BLaER1 treated with 17β-estradiol and CSF1 and Interleukin-3, amounts not matched to agents 10 nM and 100 nM (cell line): ENCODE measurements around the gene MRGPRE.

Experiments used
- H3K27ac ChIP-seq, 11 experiments: shearing (Covaris generic); formaldehyde crosslinking; 2 replicates each; pipeline ENCODE4 v1.8.1; 2022
- H3K27me3 ChIP-seq, 11 experiments: shearing (Covaris generic); formaldehyde crosslinking; 2 replicates each; pipeline ENCODE4 v1.8.1; 2022
- H3K36me3 ChIP-seq, 11 experiments: shearing (Covaris generic); formaldehyde crosslinking; 2 replicates each; pipeline ENCODE4 v1.8.1; 2022
- H3K4me1 ChIP-seq, 10 experiments: shearing (Covaris generic); formaldehyde crosslinking; 2 replicates each; pipeline ENCODE4 v1.8.1; 2022
- H3K4me2 ChIP-seq, 11 experiments: shearing (Covaris generic); formaldehyde crosslinking; 2 replicates each; pipeline ENCODE4 v1.8.1; 2022
- H3K4me3 ChIP-seq, 10 experiments: shearing (Covaris generic); formaldehyde crosslinking; 2 replicates each; pipeline ENCODE4 v1.8.1; 2022
- H3K9ac ChIP-seq, 11 experiments: shearing (Covaris generic); formaldehyde crosslinking; 2 replicates each; pipeline ENCODE4 v1.8.1; 2022
- H3K9me3 ChIP-seq, 11 experiments: shearing (Covaris generic); formaldehyde crosslinking; replicated peaks in 1 of 11; 2 replicates each; pipeline ENCODE4 v1.8.1; 2022
- H4K20me1 ChIP-seq, 11 experiments: shearing (Covaris generic); formaldehyde crosslinking; 2 replicates each; pipeline ENCODE4 v1.8.1; 2022
- Cebpa-rat ChIP-seq, 11 experiments: shearing (Covaris generic); IDR thresholded peaks; 2 replicates each; pipeline ENCODE4 v1.8.1; 2022

MRGPRE gene

GRCh38 chr11:3218483-3219280 is 13.5 kb downstream of the MRGPRE start, which contains the start of gene MRGPRG:
MRGPRG (minus strand) TSS chr11:3218813; CDS start chr11:3218813, 0 bp downstream.
- TF ChIP-seq Cebpa-rat (IDR thresholded peaks at IDR 0.05) = no peak
- H3K9me3 ChIP-seq = no peaks in the 10 kb centered on the region
- peaks cover 0 to 23% (median 0%) of the 10 kb centered on the region in 11 experiments; a peak in 8 of 22 replicates for H3K27me3 ChIP-seq
- H3K4me1 ChIP-seq = peaks cover 20 to 79% (median 56%) of the 10 kb centered on the region in 10 experiments
- H3K9ac ChIP-seq = no peak within 1 kb of the TSS
- no peaks in the 10 kb centered on the region for H3K36me3 ChIP-seq
- peaks cover 0 to 19% (median 0%) of the 10 kb centered on the region in 11 experiments; a peak in 4 of 22 replicates for H4K20me1 ChIP-seq
- peak within 1 kb of the TSS in 1 of 11 experiments; percentile 71; a peak in 4 of 22 replicates for H3K4me2 ChIP-seq
- H3K27ac ChIP-seq = no peak within 1 kb of the TSS
- no peak within 1 kb of the TSS for H3K4me3 ChIP-seq

GRCh38 chr11:3217818-3218482 is 14.3 kb downstream of the MRGPRE start:
- no peaks in the 10 kb centered on the region for H3K36me3 ChIP-seq
- peaks cover 0 to 19% (median 0%) of the 10 kb centered on the region in 11 experiments; a peak in 4 of 22 replicates for H4K20me1 ChIP-seq
- H3K9ac ChIP-seq = no peak overlapping the region
- H3K9me3 ChIP-seq = no peaks in the 10 kb centered on the region
- H3K27me3 ChIP-seq = peaks cover 0 to 16% (median 0%) of the 10 kb centered on the region in 11 experiments; a peak in 8 of 22 replicates
- no peak for TF ChIP-seq Cebpa-rat (IDR thresholded peaks at IDR 0.05)
- H3K27ac ChIP-seq = no peak overlapping the region
- H3K4me1 ChIP-seq = peaks cover 14 to 72% (median 49%) of the 10 kb centered on the region in 10 experiments
- no peak overlapping the region for H3K4me3 ChIP-seq
- peak overlapping the region in 1 of 11 experiments; percentile 71; a peak in 3 of 22 replicates for H3K4me2 ChIP-seq

- Histone ChIP-seq H3K27ac (no peak overlapping the region), H3K9me3 (peaks cover 8 to 11% (median 10%) of the 10 kb centered on the region in 11 experiments; a peak in 21 of 22 replicates), H3K36me3 (no peaks in the 10 kb centered on the region), H3K4me3 (no peak overlapping the region), H3K9ac (no peak overlapping the region), H3K4me1 (peaks cover 5 to 53% (median 31%) of the 10 kb centered on the region in 10 experiments; a peak in 19 of 20 replicates), H3K4me2 (peak overlapping the region in 9 of 11 experiments; percentile 51 to 75 (median 64); a peak in 16 of 22 replicates), H4K20me1 (peaks cover 0 to 19% (median 0%) of the 10 kb centered on the region in 11 experiments; a peak in 2 of 22 replicates), H3K27me3 (peaks cover 0 to 7% (median 0%) of the 10 kb centered on the region in 11 experiments; a peak in 3 of 22 replicates)
- TF ChIP-seq Cebpa-rat (IDR thresholded peaks at IDR 0.05) = no peak
Measured at GRCh38 chr11:3216027-3216525, 16.1 kb downstream of the MRGPRE start.

GRCh38 chr11:3215346-3216026 is 16.7 kb downstream of the MRGPRE start:
- TF ChIP-seq Cebpa-rat (IDR thresholded peaks at IDR 0.05) = no peak
- Histone ChIP-seq H3K4me1 (peaks cover 0 to 47% (median 26%) of the 10 kb centered on the region in 10 experiments; a peak in 16 of 20 replicates), H4K20me1 (peaks cover 0 to 19% (median 0%) of the 10 kb centered on the region in 11 experiments; a peak in 2 of 22 replicates), H3K27ac (no peak overlapping the region), H3K9me3 (peaks cover 13 to 17% (median 15%) of the 10 kb centered on the region in 11 experiments), H3K9ac (0 out of 22 replicates have a peak overlapping the region, but pooled peaks of 1 of the 11 experiments have one; percentile 16), H3K27me3 (peaks cover 0 to 7% (median 0%) of the 10 kb centered on the region in 11 experiments; a peak in 3 of 22 replicates), H3K4me2 (peak overlapping the region in 8 of 11 experiments; percentile 61 to 75 (median 64); a peak in 16 of 22 replicates), H3K4me3 (no peak overlapping the region), H3K36me3 (no peaks in the 10 kb centered on the region; a peak in 1 of 22 replicates)

- H3K9ac ChIP-seq = no peak overlapping the region
- H4K20me1 ChIP-seq = peaks cover 0 to 16% (median 0%) of the 10 kb centered on the region in 11 experiments; a peak in 2 of 22 replicates
- peaks cover 17 to 22% (median 19%) of the 10 kb centered on the region in 11 experiments for H3K9me3 ChIP-seq
- no peak overlapping the region for H3K4me2 ChIP-seq
- H3K27ac ChIP-seq = no peak overlapping the region
- H3K4me3 ChIP-seq = no peak overlapping the region
- no peaks in the 10 kb centered on the region; a peak in 1 of 22 replicates for H3K36me3 ChIP-seq
- no peak for TF ChIP-seq Cebpa-rat (IDR thresholded peaks at IDR 0.05)
- peaks cover 0 to 38% (median 24%) of the 10 kb centered on the region in 10 experiments; a peak in 15 of 20 replicates for H3K4me1 ChIP-seq
- H3K27me3 ChIP-seq = peaks cover 0 to 7% (median 0%) of the 10 kb centered on the region in 11 experiments; a peak in 2 of 22 replicates
Measured at GRCh38 chr11:3214420-3214699, 17.9 kb downstream of the MRGPRE start.

GRCh38 chr11:3213659-3214419 is 18.4 kb downstream of the MRGPRE start:
- H3K4me3 ChIP-seq = no peak overlapping the region
- H3K4me2 ChIP-seq = no peak overlapping the region
- H3K4me1 ChIP-seq = peaks cover 0 to 38% (median 28%) of the 10 kb centered on the region in 10 experiments; a peak in 15 of 20 replicates
- no peak overlapping the region for H3K27ac ChIP-seq
- peaks cover 0 to 7% (median 0%) of the 10 kb centered on the region in 11 experiments; a peak in 2 of 22 replicates for H3K27me3 ChIP-seq
- no peak overlapping the region for H3K9ac ChIP-seq
- peaks cover 0 to 10% (median 0%) of the 10 kb centered on the region in 11 experiments; a peak in 2 of 22 replicates for H4K20me1 ChIP-seq
- no peaks in the 10 kb centered on the region; a peak in 1 of 22 replicates for H3K36me3 ChIP-seq
- H3K9me3 ChIP-seq = peaks cover 17 to 22% (median 19%) of the 10 kb centered on the region in 11 experiments
- TF ChIP-seq Cebpa-rat (IDR thresholded peaks at IDR 0.05) = no peak

GRCh38 chr11:3208272-3208671 is 23.9 kb downstream of the MRGPRE start:
- H3K9ac ChIP-seq = no peak overlapping the region

More at GRCh38 chr11:3208272-3208671, 23.9 kb downstream of the MRGPRE start:
- Histone ChIP-seq H3K4me3 (no peak overlapping the region), H3K4me2 (peak overlapping the region in 7 of 11 experiments; percentile 15 to 56 (median 37); a peak in 8 of 22 replicates), H3K27ac (no peak overlapping the region), H3K4me1 (peaks cover 19 to 35% (median 26%) of the 10 kb centered on the region in 10 experiments), H3K36me3 (no peaks in the 10 kb centered on the region; a peak in 1 of 22 replicates), H3K9me3 (peaks cover 17 to 22% (median 19%) of the 10 kb centered on the region in 11 experiments), H3K27me3 (peaks cover 12 to 22% (median 19%) of the 10 kb centered on the region in 11 experiments), H4K20me1 (peaks cover 0 to 2% (median 0%) of the 10 kb centered on the region in 11 experiments; a peak in 3 of 22 replicates)
- no peak for TF ChIP-seq Cebpa-rat (IDR thresholded peaks at IDR 0.05)
